ENCODE data around the gene DAZAP1.

DNA sequence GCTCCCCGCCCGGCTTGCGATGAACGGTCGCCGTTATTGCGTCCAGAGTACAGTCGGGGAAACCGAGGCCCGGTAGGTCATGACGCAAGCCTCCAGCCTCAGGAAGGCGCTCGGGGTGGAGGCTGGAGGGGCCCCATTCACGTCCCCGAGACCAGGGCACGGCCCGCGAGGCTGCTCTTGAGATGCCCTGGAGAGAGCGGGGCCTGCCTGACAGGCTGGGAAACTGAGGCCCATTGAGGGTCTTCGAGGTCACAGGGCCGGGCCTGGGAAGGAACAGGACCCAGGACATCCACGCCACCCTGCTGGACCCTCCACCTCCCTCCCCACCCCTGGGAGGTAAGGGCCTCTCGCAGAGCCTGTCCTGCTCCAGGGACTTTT lies 23.3 kb upstream of the DAZAP1 start:
- no peak for TF ChIP-seq GATA3 (IDR thresholded peaks at IDR 0.05; ENCODE audit: low read depth, low read length)
- TF ChIP-seq GATA2 (IDR thresholded peaks at IDR 0.05; ENCODE audit: low read depth, low read length), result no peak
